Mesendoderm (in vitro differentiated cells): ENCODE results near the gene ZNF790. TPM values are rescaled to one million over a fixed set of nuclear protein-coding genes. Genes with fewer than 3 reads are reported as not detected.

ENCODE experiments used
- DNase-seq: peaks from one replicate; pipeline ENCODE4 v3.0.0; 2013
- H2AK5ac ChIP-seq: 2 replicates; pipeline ENCODE4 v1.6.1; 2013; ENCODE audit warnings: low read length, inconsistent platforms
- H2BK120ac ChIP-seq: 2 replicates; pipeline ENCODE4 v1.6.1; 2013; ENCODE audit warnings: low read depth, mild to moderate bottlenecking, low read length, moderate library complexity, mixed read lengths
- H2BK15ac ChIP-seq: replicated peaks from 2 replicates; pipeline ENCODE4 v1.6.1; 2013; ENCODE audit warnings: low read depth, mild to moderate bottlenecking, moderate library complexity
- H2BK5ac ChIP-seq: 2 replicates; pipeline ENCODE4 v1.6.1; 2013; ENCODE audit warnings: low read length, inconsistent platforms
- H3K18ac ChIP-seq: 2 replicates; pipeline ENCODE4 v1.6.1; 2013; ENCODE audit warnings: mild to moderate bottlenecking, low read length, mixed read lengths
- H3K23ac ChIP-seq: one replicate; pipeline ENCODE4 v1.6.1; 2013; ENCODE audit warnings: low read length
- H3K27ac ChIP-seq: 2 replicates; pipeline ENCODE4 v1.5.1; 2013; ENCODE audit warnings: low read depth, mild to moderate bottlenecking, inconsistent platforms, low read length, moderate library complexity
- H3K27me3 ChIP-seq: 2 replicates; pipeline ENCODE4 v1.6.1; 2013; ENCODE audit warnings: low read length, control low read depth, mild to moderate bottlenecking, inconsistent platforms; ENCODE audit not compliant: insufficient read depth, poor library complexity
- H3K36me3 ChIP-seq: 2 replicates; pipeline ENCODE4 v1.6.1; 2013; ENCODE audit warnings: low read length, inconsistent platforms; ENCODE audit not compliant: control insufficient read depth, insufficient read depth
- H3K4ac ChIP-seq: one replicate; pipeline ENCODE4 v1.6.1; 2013; ENCODE audit warnings: low read depth, mild to moderate bottlenecking, low read length, moderate library complexity
- H3K4me1 ChIP-seq: 2 replicates; pipeline ENCODE4 v1.6.1; 2013; ENCODE audit warnings: low read depth, low read length, inconsistent platforms; ENCODE audit not compliant: control insufficient read depth
- H3K4me2 ChIP-seq: 2 replicates; pipeline ENCODE4 v1.6.1; 2013; ENCODE audit warnings: low read length
- H3K4me3 ChIP-seq: 2 replicates; pipeline ENCODE4 v1.5.1; 2013; ENCODE audit warnings: mild to moderate bottlenecking, low read length
- H3K56ac ChIP-seq: one replicate; pipeline ENCODE4 v1.6.1; 2013; ENCODE audit warnings: low read length
- H3K79me1 ChIP-seq: 2 replicates; pipeline ENCODE4 v1.6.1; 2013; ENCODE audit warnings: low read length, inconsistent platforms
- H3K79me2 ChIP-seq: 2 replicates; pipeline ENCODE4 v1.6.1; 2013; ENCODE audit warnings: mild to moderate bottlenecking, low read length; ENCODE audit not compliant: control insufficient read depth, insufficient read depth
- H3K9ac ChIP-seq: 2 replicates; pipeline ENCODE4 v1.6.1; 2013; ENCODE audit warnings: low read length, inconsistent platforms
- H4K5ac ChIP-seq: one replicate; pipeline ENCODE4 v1.6.1; 2013; ENCODE audit warnings: low read length
- H4K8ac ChIP-seq: one replicate; pipeline ENCODE4 v1.6.1; 2013; ENCODE audit warnings: low read depth, mild to moderate bottlenecking, control low read depth, low read length, moderate library complexity
- WGBS: extraction: QIAGEN DNeasy Blood & Tissue Kit; methylation state at CpG from one replicate; pipeline ENCODE4 v1.1.7; 2013; ENCODE audit warnings: low lambda C conversion rate, missing lambda C conversion rate; ENCODE audit not compliant: insufficient coverage; ENCODE audit errors: extremely low coverage; 5-methylcytosine and 5-hydroxymethylcytosine counted together
- polyA plus RNA-seq, 2 experiments: library from polyadenylated mRNA; stranded (reverse); fragments of 200-250 nt; gene quantifications; one replicate each; pipeline ENCODE4 v1.2.3, GENCODE V29; 2013

Gene ZNF790
- 2.8 TPM for polyA plus RNA-seq (2013, experiment 1 of 2)
- polyA plus RNA-seq (2013, experiment 2 of 2) = 3.2 TPM

DNA sequence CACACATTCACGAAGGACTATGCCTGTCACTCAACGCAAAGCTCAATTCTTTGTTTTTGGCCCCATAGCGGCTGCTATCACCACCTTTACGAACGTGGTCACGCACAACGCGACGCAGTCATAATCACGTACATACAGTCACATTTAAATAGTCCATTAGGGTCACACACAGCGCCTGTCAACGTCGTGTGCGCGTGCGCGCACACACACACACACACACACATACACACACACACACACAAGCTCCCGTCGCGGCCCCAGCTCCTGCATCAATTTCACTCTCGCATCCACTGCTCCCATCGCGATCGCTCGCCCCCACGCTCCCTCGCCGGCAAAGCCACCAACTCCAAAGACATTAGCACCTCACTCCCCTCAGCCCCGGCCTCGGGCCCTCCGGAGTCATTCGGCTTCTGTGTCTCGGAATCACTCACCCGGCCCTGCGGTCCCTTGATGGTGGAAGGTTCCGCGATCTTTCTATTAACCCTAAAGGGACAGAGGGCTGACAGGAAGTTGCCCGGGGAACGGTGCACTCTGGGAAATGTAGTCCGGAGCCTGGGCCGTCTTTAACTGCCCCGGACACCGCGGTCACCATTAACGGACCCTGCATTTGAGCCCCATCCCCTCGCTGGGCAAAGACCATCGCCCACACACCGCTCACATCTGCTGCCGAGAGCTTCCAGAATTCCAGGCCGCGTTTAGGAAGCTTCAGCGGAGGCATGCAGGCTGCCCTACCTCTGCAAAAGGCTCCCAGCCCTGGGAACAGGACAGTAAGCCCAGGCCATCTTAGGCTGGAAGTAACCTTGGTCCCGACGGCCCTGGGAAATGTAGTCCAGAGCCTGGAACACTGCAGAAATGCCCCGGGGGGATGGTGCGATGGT, at the start of gene ZNF790:
Gene ZNF790 (minus strand): TSS at position 482 of the 878 bp plus-strand sequence. CDS start 12,768 bp downstream, outside the sequence.
- H3K27ac ChIP-seq = peak within 1 kb of the TSS; percentile 60
- peak within 1 kb of the TSS; percentile 71 for H3K18ac ChIP-seq
- H3K23ac ChIP-seq = no peak within 1 kb of the TSS
- H2AK5ac ChIP-seq = no peak within 1 kb of the TSS
- no peak within 1 kb of the TSS for H2BK5ac ChIP-seq
- H3K36me3 ChIP-seq = peaks cover 2% of the 10 kb centered on the region
- DNase-seq = peak; percentile 97
- no CpG with 5 or more reads among the region's 56 CpGs for WGBS
- peak within 1 kb of the TSS; percentile 56 for H3K4ac ChIP-seq
- no peak within 1 kb of the TSS for H4K8ac ChIP-seq
- H4K5ac ChIP-seq = no peak within 1 kb of the TSS
- peak within 1 kb of the TSS; percentile 80 for H3K4me3 ChIP-seq
- peak within 1 kb of the TSS; percentile 91 for H3K9ac ChIP-seq
- peak within 1 kb of the TSS; percentile 95 for H3K4me2 ChIP-seq
- no peak within 1 kb of the TSS for H2BK120ac ChIP-seq
- no peak within 1 kb of the TSS for H2BK15ac ChIP-seq
- H3K4me1 ChIP-seq = peaks cover 2% of the 10 kb centered on the region
- H3K79me2 ChIP-seq = no peaks in the 10 kb centered on the region
- H3K27me3 ChIP-seq = no peaks in the 10 kb centered on the region
- peak within 1 kb of the TSS; percentile 97 for H3K56ac ChIP-seq
- H3K79me1 ChIP-seq = no peaks in the 10 kb centered on the region

DNA sequence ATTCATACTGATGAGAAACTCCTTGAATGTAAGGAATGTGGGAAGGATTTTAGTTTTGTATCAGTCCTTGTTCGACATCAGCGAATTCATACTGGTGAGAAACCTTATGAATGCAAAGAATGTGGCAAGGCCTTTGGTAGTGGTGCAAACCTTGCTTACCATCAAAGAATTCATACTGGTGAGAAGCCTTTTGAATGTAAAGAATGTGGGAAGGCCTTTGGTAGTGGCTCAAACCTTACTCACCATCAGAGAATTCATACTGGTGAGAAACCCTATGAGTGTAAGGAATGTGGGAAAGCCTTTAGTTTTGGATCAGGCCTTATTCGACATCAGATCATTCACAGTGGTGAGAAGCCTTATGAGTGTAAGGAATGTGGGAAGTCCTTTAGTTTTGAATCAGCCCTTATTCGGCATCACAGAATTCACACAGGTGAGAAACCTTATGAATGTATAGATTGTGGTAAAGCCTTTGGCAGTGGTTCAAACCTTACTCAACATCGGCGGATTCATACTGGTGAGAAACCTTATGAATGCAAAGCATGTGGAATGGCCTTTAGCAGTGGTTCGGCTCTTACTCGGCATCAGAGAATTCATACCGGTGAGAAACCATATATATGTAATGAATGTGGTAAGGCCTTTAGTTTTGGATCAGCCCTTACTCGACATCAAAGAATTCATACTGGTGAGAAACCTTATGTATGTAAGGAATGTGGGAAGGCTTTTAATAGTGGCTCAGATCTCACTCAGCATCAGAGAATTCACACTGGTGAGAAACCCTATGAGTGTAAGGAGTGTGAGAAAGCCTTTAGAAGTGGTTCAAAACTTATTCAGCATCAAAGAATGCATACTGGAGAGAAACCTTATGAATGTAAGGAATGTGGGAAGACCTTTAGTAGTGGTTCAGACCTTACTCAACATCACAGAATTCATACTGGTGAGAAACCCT, 39.1 kb upstream of the ZNF790 start:
- Histone ChIP-seq H3K4ac (no peak overlapping the region), H3K23ac (no peak overlapping the region), H4K8ac (no peak overlapping the region), H2BK5ac (no peak overlapping the region), H4K5ac (no peak overlapping the region), H3K18ac (no peak overlapping the region), H2BK15ac (no peak overlapping the region), H3K79me1 (no peaks in the 10 kb centered on the region), H3K4me2 (no peak overlapping the region), H3K79me2 (no peaks in the 10 kb centered on the region), H3K27me3 (no peaks in the 10 kb centered on the region), H3K4me1 (no peaks in the 10 kb centered on the region), H3K56ac (no peak overlapping the region), H3K27ac (no peak overlapping the region), H2BK120ac (no peak overlapping the region), H3K9ac (no peak overlapping the region), H2AK5ac (no peak overlapping the region), H3K36me3 (no peaks in the 10 kb centered on the region), H3K4me3 (peak overlapping the region; percentile 17)
- no CpG with 5 or more reads among the region's 10 CpGs for WGBS
- peak; percentile 28 for DNase-seq

DNA sequence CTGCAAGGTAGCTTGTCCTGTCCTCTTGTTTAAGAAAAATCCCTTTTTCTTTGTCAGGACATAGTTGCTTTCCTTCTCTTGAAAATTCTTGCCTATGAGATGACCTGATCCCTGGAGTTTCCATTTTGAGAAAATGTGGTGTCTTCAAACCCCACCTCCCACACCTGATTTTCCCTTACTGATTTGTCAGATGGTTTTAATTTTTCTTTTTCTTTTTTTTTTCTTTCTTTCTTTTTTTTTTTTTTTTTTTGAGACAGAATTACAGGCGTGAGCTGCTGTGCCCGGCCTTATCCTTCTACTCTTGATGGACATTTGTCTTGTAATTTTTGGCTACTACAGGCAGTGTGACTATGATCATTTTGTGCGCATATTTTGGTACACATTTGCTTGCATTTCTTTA, 13.7 kb upstream of the ZNF790 start:
- Histone ChIP-seq H2BK15ac (no peak overlapping the region), H3K4ac (no peak overlapping the region), H3K36me3 (no peaks in the 10 kb centered on the region), H2BK120ac (no peak overlapping the region), H3K18ac (no peak overlapping the region), H3K4me2 (no peak overlapping the region), H3K56ac (no peak overlapping the region), H2AK5ac (no peak overlapping the region), H3K23ac (peak overlapping the region; percentile 66), H4K5ac (no peak overlapping the region), H3K27me3 (no peaks in the 10 kb centered on the region), H3K27ac (no peak overlapping the region), H3K4me1 (no peaks in the 10 kb centered on the region), H3K79me2 (peaks cover 8% of the 10 kb centered on the region), H4K8ac (no peak overlapping the region), H3K9ac (peak overlapping the region; percentile 94), H3K4me3 (no peak overlapping the region), H3K79me1 (peaks cover 6% of the 10 kb centered on the region), H2BK5ac (no peak overlapping the region)
- no CpG with 5 or more reads among the region's 3 CpGs for WGBS
- DNase-seq = no peak

DNA sequence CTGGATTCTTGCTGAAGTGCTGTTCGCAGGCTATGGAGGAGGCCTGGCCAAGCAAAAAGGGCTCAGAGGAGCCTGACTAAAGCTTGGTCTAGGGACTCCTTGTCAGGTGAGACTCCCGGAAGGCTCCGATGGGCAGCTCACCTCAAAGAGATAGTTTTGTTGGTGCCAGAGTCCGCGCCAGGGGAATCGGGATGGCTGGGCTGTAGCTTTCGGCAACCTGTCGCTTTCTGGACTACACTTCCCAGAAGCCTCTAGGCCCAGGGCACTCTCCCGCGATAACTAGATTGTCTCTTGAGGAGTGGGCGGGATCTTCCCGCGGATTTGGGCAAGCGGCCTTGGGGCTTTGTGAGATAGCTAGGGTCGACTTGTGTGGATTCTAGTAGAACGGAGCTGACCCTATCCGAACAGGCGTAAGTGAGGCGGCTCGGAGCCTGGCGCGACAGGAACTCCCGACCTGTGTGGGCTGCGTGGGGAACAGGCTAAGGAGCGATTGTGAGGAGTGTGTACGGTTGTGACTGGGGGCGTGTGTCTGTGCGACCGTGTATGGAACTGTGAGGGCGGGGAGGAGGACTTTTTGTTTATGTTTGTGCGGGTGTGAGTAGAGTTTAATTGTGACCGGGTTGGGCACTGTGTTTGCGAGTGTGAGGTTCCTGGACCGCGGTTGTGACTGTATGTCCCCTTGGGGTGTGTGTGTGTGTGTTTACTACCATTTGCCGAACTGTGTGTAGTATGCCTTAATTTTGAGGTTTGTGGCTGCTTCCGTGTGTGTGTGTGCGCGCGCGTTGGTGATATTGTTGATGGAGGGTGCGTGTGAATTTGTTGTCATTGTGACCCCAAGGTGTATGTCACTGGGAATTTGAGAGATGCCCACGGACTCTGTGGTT, 12.6 kb upstream of the ZNF790 start, which contains the start of gene ZNF345:
Gene ZNF345 (plus strand): TSS at position 318 of the 884 bp plus-strand sequence. CDS start 25,955 bp downstream, outside the sequence.
- peak within 1 kb of the TSS; percentile 93 for H3K4me2 ChIP-seq
- WGBS = no CpG with 5 or more reads among the region's 43 CpGs

More for the DNA sequence above, 12.6 kb upstream of the ZNF790 start, which contains the start of gene ZNF345:
- H2BK120ac ChIP-seq = no peak within 1 kb of the TSS
- H3K27ac ChIP-seq = no peak within 1 kb of the TSS
- H3K79me1 ChIP-seq = peaks cover 6% of the 10 kb centered on the region
- peak within 1 kb of the TSS; percentile 99 for H3K56ac ChIP-seq
- peak within 1 kb of the TSS; percentile 66 for H3K23ac ChIP-seq
- no peaks in the 10 kb centered on the region for H3K36me3 ChIP-seq
- H3K27me3 ChIP-seq = no peaks in the 10 kb centered on the region
- no peak within 1 kb of the TSS for H3K18ac ChIP-seq
- no peak within 1 kb of the TSS for H2BK15ac ChIP-seq
- DNase-seq = peak; percentile 99
- H3K4me3 ChIP-seq = peak within 1 kb of the TSS; percentile 88
- peak within 1 kb of the TSS; percentile 5 for H2BK5ac ChIP-seq
- H3K4ac ChIP-seq = no peak within 1 kb of the TSS
- peaks cover 8% of the 10 kb centered on the region for H3K79me2 ChIP-seq
- H3K4me1 ChIP-seq = no peaks in the 10 kb centered on the region
- no peak within 1 kb of the TSS for H4K8ac ChIP-seq
- H4K5ac ChIP-seq = no peak within 1 kb of the TSS
- peak within 1 kb of the TSS; percentile 94 for H3K9ac ChIP-seq
- H2AK5ac ChIP-seq = no peak within 1 kb of the TSS
